ENCODE data around the gene DCTD.

- TF ChIP-seq EZH2phosphoT487 (IDR thresholded peaks at IDR 0.05; ENCODE audit: low read depth, severe bottlenecking, unreplicated experiment), result no peak
- TF ChIP-seq, protein P1, sequence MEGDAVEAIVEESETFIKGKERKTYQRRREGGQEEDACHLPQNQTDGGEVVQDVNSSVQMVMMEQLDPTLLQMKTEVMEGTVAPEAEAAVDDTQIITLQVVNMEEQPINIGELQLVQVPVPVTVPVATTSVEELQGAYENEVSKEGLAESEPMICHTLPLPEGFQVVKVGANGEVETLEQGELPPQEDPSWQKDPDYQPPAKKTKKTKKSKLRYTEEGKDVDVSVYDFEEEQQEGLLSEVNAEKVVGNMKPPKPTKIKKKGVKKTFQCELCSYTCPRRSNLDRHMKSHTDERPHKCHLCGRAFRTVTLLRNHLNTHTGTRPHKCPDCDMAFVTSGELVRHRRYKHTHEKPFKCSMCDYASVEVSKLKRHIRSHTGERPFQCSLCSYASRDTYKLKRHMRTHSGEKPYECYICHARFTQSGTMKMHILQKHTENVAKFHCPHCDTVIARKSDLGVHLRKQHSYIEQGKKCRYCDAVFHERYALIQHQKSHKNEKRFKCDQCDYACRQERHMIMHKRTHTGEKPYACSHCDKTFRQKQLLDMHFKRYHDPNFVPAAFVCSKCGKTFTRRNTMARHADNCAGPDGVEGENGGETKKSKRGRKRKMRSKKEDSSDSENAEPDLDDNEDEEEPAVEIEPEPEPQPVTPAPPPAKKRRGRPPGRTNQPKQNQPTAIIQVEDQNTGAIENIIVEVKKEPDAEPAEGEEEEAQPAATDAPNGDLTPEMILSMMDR (IDR thresholded peaks at IDR 0.05; ENCODE audit: poor library complexity), result no peak
- no peak for TF ChIP-seq EZH2 (IDR thresholded peaks at IDR 0.05; ENCODE audit: borderline replicate concordance)
Measured at GRCh38 chr4:182903013-182903412, 14.2 kb downstream of the DCTD start.
